IMR-90 (cell line): Measurements from ENCODE around the gene ESYT3. TPM values are rescaled to one million over a fixed set of nuclear protein-coding genes. Genes with fewer than 3 reads are reported as not detected.

Source experiments
- ATAC-seq: fragments of 200-7000 bp; cut with Tn5 transposase; 2 replicates; pipeline ENCODE4 v1.9.1; 2020; ENCODE audit warnings: low read depth, mild to moderate bottlenecking, moderate library complexity
- BruUV-seq: library from RNA; stranded (reverse); fragments of 400-500 nt; replicated peaks from 2 replicates; lab custom pipeline; 2021; lab: Mats Ljungman, UMichigan
- CTCF ChIA-PET: fragments of 300-600 bp; formaldehyde crosslinking; extraction: SDS; loops from one replicate; lab custom pipeline; 2021; ENCODE audit warnings: antibody characterized with exemption; lab: Yijun Ruan, JAX
- POLR2A ChIA-PET: fragments of 300-600 bp; sonication (Branson Sonifier 250); formaldehyde crosslinking; loops from one replicate; lab custom pipeline; 2022; ENCODE audit warnings: antibody characterized with exemption; ENCODE audit not compliant: unreplicated experiment; lab: Charles Lee
- DNase-seq: peaks from one replicate; pipeline ENCODE4 v3.0.0; 2013
- H2AFZ ChIP-seq: replicated peaks from 2 replicates; pipeline ENCODE3; 2013; ENCODE audit warnings: low read length, mild to moderate bottlenecking; ENCODE audit not compliant: poor library complexity
- H2AK5ac ChIP-seq: 2 replicates; pipeline ENCODE4 v1.6.1; 2013; ENCODE audit warnings: low read depth, low read length, inconsistent platforms
- H2AK9ac ChIP-seq: replicated peaks from 2 replicates; pipeline ENCODE3; 2013; ENCODE audit warnings: mild to moderate bottlenecking, low read depth, low read length, moderate library complexity; ENCODE audit not compliant: poor library complexity
- H2BK120ac ChIP-seq: 2 replicates; pipeline ENCODE4 v1.6.1; 2013; ENCODE audit warnings: low read depth, low read length, inconsistent platforms
- H2BK15ac ChIP-seq: 3 replicates; pipeline ENCODE4 v1.6.1; 2013; ENCODE audit warnings: low read depth, low read length, inconsistent platforms
- H2BK20ac ChIP-seq: 2 replicates; pipeline ENCODE4 v1.6.1; 2013; ENCODE audit warnings: low read depth, mild to moderate bottlenecking, inconsistent platforms, low read length, moderate library complexity
- H2BK5ac ChIP-seq: 2 replicates; pipeline ENCODE4 v1.6.1; 2013; ENCODE audit warnings: mild to moderate bottlenecking, low read depth, low read length, inconsistent platforms; ENCODE audit not compliant: poor library complexity, severe bottlenecking
- H3K14ac ChIP-seq: replicated peaks from 2 replicates; pipeline ENCODE4 v1.6.1; 2013; ENCODE audit warnings: low read depth, low read length, inconsistent platforms
- H3K18ac ChIP-seq: 2 replicates; pipeline ENCODE4 v1.6.1; 2013; ENCODE audit warnings: low read depth, low read length, control low read depth
- H3K23ac ChIP-seq: 2 replicates; pipeline ENCODE4 v1.6.1; 2013; ENCODE audit warnings: low read depth, low read length, inconsistent platforms
- H3K27ac ChIP-seq: 2 replicates; pipeline ENCODE4 v1.5.1; 2013; ENCODE audit warnings: mild to moderate bottlenecking, control low read depth, low read length; ENCODE audit not compliant: insufficient read depth
- H3K27me3 ChIP-seq: 2 replicates; pipeline ENCODE4 v1.6.1; 2013; ENCODE audit warnings: low read length; ENCODE audit not compliant: control insufficient read depth, insufficient read depth
- H3K36me3 ChIP-seq: 2 replicates; pipeline ENCODE4 v1.6.1; 2013; ENCODE audit warnings: low read length, mixed read lengths; ENCODE audit not compliant: control insufficient read depth, insufficient read depth
- H3K4ac ChIP-seq: 2 replicates; pipeline ENCODE4 v1.6.1; 2013; ENCODE audit warnings: low read depth, low read length, inconsistent platforms
- H3K4me1 ChIP-seq: 2 replicates; pipeline ENCODE4 v1.6.1; 2013; ENCODE audit warnings: low read length, mixed read lengths; ENCODE audit not compliant: control insufficient read depth, insufficient read depth
- H3K4me2 ChIP-seq: 2 replicates; pipeline ENCODE4 v1.6.1; 2013; ENCODE audit warnings: low read depth, mild to moderate bottlenecking, control low read depth, low read length, moderate library complexity
- H3K4me3 ChIP-seq: 2 replicates; pipeline ENCODE4 v1.5.1; 2013; ENCODE audit warnings: low read depth, mild to moderate bottlenecking, control low read depth, low read length, moderate library complexity; ENCODE audit not compliant: insufficient read depth
- H3K56ac ChIP-seq: 2 replicates; pipeline ENCODE4 v1.6.1; 2013; ENCODE audit warnings: low read length, inconsistent platforms; ENCODE audit not compliant: insufficient read depth; ENCODE audit errors: extremely low read depth
- H3K79me1 ChIP-seq, 2 experiments: 2 replicates each; pipeline ENCODE4 v1.6.1; 2013; ENCODE audit warnings: low read length in 2 of 2, inconsistent platforms in 1 of 2, low read depth in 1 of 2
- H3K9ac ChIP-seq: 2 replicates; pipeline ENCODE4 v1.6.1; 2013; ENCODE audit warnings: low read depth, low read length, control low read depth
- H3K9me1 ChIP-seq: 2 replicates; pipeline ENCODE4 v1.6.1; 2013; ENCODE audit warnings: low read length, inconsistent platforms; ENCODE audit not compliant: insufficient read depth
- H3K9me3 ChIP-seq: 2 replicates; pipeline ENCODE4 v1.6.1; 2013; ENCODE audit warnings: low read length; ENCODE audit not compliant: control insufficient read depth, insufficient read depth
- H4K20me1 ChIP-seq: 2 replicates; pipeline ENCODE4 v1.6.1; 2013; ENCODE audit warnings: low read length, inconsistent platforms; ENCODE audit not compliant: insufficient read depth
- H4K5ac ChIP-seq: 2 replicates; pipeline ENCODE4 v1.6.1; 2013; ENCODE audit warnings: mild to moderate bottlenecking, low read depth, low read length, control low read depth
- H4K8ac ChIP-seq, 2 experiments: 2 replicates each; pipeline ENCODE4 v1.6.1; 2013; ENCODE audit warnings: low read depth in 2 of 2, low read length in 2 of 2, control low read depth in 1 of 2, inconsistent platforms in 1 of 2
- H4K91ac ChIP-seq: 2 replicates; pipeline ENCODE4 v1.6.1; 2013; ENCODE audit warnings: low read depth, low read length, inconsistent platforms; ENCODE audit not compliant: insufficient read depth
- BHLHE40 ChIP-seq: fragments of 150-350 bp; IDR thresholded peaks from 2 replicates; pipeline ENCODE4 v1.6.1; 2016; ENCODE audit warnings: mild to moderate bottlenecking, low read depth, low read length
- CEBPB ChIP-seq: IDR thresholded peaks from 2 replicates; pipeline ENCODE4 v1.6.1; 2012; ENCODE audit warnings: low read depth, low read length, improper control_type of control experiment
- CHD1 ChIP-seq: IDR thresholded peaks from 2 replicates; pipeline ENCODE4 v1.6.1; 2012; ENCODE audit warnings: low read depth, low read length, improper control_type of control experiment
- FOS ChIP-seq: fragments of 150-350 bp; IDR thresholded peaks from 2 replicates; pipeline ENCODE4 v1.6.1; 2016; ENCODE audit warnings: low read depth, low read length
- MAFK ChIP-seq: IDR thresholded peaks from 2 replicates; pipeline ENCODE4 v1.6.1; 2012; ENCODE audit warnings: low read depth, low read length, improper control_type of control experiment
- MXI1 ChIP-seq: IDR thresholded peaks from 2 replicates; pipeline ENCODE4 v1.6.1; 2012; ENCODE audit warnings: low read depth, mild to moderate bottlenecking, low read length, moderate library complexity, borderline replicate concordance
- NFE2L2 ChIP-seq: fragments of 150-350 bp; IDR thresholded peaks from 2 replicates; pipeline ENCODE4 v1.6.1; 2016; ENCODE audit warnings: low read depth, mild to moderate bottlenecking, low read length
- POLR2A ChIP-seq: IDR thresholded peaks from 2 replicates; pipeline ENCODE4 v1.6.1; 2012; ENCODE audit warnings: mild to moderate bottlenecking, low read depth, low read length
- RAD21 ChIP-seq: IDR thresholded peaks from 2 replicates; pipeline ENCODE4 v1.6.1; 2012; ENCODE audit warnings: low read length, improper control_type of control experiment
- RCOR1 ChIP-seq: IDR thresholded peaks from 2 replicates; pipeline ENCODE4 v1.6.1; 2012; ENCODE audit warnings: mild to moderate bottlenecking, low read length, improper control_type of control experiment; ENCODE audit not compliant: insufficient replicate concordance
- RFX5 ChIP-seq: IDR thresholded peaks from 2 replicates; pipeline ENCODE4 v1.8.0; 2012; ENCODE audit warnings: low read depth, mild to moderate bottlenecking, low read length, moderate library complexity
- SMC3 ChIP-seq: fragments of 150-350 bp; IDR thresholded peaks from 2 replicates; pipeline ENCODE4 v1.6.1; 2016; ENCODE audit warnings: low read depth, mild to moderate bottlenecking, antibody characterized with exemption, low read length, moderate library complexity
- dilution Hi-C: fragments of 300-500 bp; cut with HindIII; formaldehyde crosslinking; loops from one replicate; pipeline ENCODE4 v1.14.3; 2018; ENCODE audit warnings: low sequenced_read_pairs; ENCODE audit not compliant: unreplicated experiment
- in situ Hi-C: fragments of 300-500 bp; cut with MboI; formaldehyde crosslinking; loops from 3 replicates; pipeline ENCODE4 v1.14.3; 2019; ENCODE audit warnings: low sequenced_read_pairs, inconsistent platforms, mixed read lengths
- intact Hi-C: fragments of 100-400 bp; cut with micrococcal nuclease; formaldehyde crosslinking; loops from 2 replicates; pipeline ENCODE4 v1.10.0; 2022
- polyA plus RNA-seq, 3 experiments: library from polyadenylated mRNA; depleted of rRNA; stranded (reverse); fragments of >200 nt; gene quantifications; 2 replicates each; pipeline ENCODE4 v1.2.3, GENCODE V29; 2012; ENCODE audit warnings: low replicate concordance in 1 of 3
- total RNA-seq: library from RNA; depleted of rRNA; stranded (reverse); fragments of >200 nt; gene quantifications from 2 replicates; pipeline ENCODE4 v1.2.3, GENCODE V29; 2012
- TF ChIP-seq, protein P1 (sequence below): conservative IDR thresholded peaks from 2 replicates; pipeline ENCODE4 v1.5.1; 2012; ENCODE audit warnings: mild to moderate bottlenecking, low read depth, low read length, improper control_type of control experiment
- TF ChIP-seq, protein P2 (sequence below): fragments of 150-350 bp; IDR thresholded peaks from 2 replicates; pipeline ENCODE4 v1.6.1; 2017; ENCODE audit warnings: mild to moderate bottlenecking, antibody characterized with exemption, low read length, low read depth
- TF ChIP-seq, protein P3 (sequence below): fragments of 150-350 bp; IDR thresholded peaks from 2 replicates; pipeline ENCODE4 v1.6.1; 2016; ENCODE audit warnings: low read depth, mild to moderate bottlenecking, low read length, moderate library complexity, borderline replicate concordance

ESYT3 gene
- total and polyA plus RNA-seq, 2 of the 4 experiments (the other 2 are of a cell fraction), result under 0.01 to 0.02 TPM

DNA sequence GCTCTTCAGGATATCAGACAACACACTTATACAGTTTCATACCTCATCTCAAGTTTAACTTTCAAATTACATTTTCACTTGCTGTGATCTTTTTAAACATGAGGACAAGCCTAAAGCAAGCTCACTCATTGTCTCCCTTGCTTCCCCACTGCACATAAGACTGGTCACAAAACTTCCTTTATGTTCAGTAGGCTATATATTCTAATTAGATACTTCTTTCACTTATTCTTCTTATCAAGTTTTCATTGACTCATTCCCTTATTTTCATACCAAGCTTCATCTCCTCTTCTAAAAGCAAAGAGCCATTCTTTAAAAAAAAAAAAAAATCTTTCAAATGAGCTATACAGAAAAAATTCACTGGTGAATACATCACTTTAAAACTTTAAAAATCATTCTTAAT, 62.6 kb downstream of the ESYT3 start:
- no peaks in the 10 kb centered on the region for H3K79me1 ChIP-seq
- no peak overlapping the region for H4K91ac ChIP-seq
- 0 out of 2 replicates have a peak, but pooled peaks cover 1% of the 10 kb centered on the region for H3K36me3 ChIP-seq
- no peak overlapping the region for H2BK5ac ChIP-seq
- no peak overlapping the region for H3K23ac ChIP-seq
- no peak overlapping the region for H3K4me2 ChIP-seq
- ChIA-PET POLR2A (no interaction called here), CTCF (no interaction called here)
- no peak overlapping the region for H4K8ac ChIP-seq
- no peak overlapping the region for H3K4me3 ChIP-seq
- in situ Hi-C loops (loop anchor here (10.0 kb wide), 1 partner anchor 428 kb away; no protein-coding TSS in a partner anchor), intact Hi-C loops (no loop called here), dilution Hi-C loops (no loop called here)
- no peaks in the 10 kb centered on the region; the same call in 1 of the 2 replicates for H4K20me1 ChIP-seq
- H3K56ac ChIP-seq, result no peak overlapping the region
- no peak overlapping the region for H3K4ac ChIP-seq
- no peak overlapping the region for H3K14ac ChIP-seq
- no peak overlapping the region for H2BK120ac ChIP-seq
- TF ChIP-seq BHLHE40 (no peak), CEBPB (no peak), FOS (no peak), POLR2A (no peak), MAFK (no peak), RAD21 (no peak), NFE2L2 (no peak), RFX5 (no peak), RCOR1 (no peak), SMC3 (no peak), CHD1 (no peak), MXI1 (no peak)
- TF ChIP-seq, protein P1, sequence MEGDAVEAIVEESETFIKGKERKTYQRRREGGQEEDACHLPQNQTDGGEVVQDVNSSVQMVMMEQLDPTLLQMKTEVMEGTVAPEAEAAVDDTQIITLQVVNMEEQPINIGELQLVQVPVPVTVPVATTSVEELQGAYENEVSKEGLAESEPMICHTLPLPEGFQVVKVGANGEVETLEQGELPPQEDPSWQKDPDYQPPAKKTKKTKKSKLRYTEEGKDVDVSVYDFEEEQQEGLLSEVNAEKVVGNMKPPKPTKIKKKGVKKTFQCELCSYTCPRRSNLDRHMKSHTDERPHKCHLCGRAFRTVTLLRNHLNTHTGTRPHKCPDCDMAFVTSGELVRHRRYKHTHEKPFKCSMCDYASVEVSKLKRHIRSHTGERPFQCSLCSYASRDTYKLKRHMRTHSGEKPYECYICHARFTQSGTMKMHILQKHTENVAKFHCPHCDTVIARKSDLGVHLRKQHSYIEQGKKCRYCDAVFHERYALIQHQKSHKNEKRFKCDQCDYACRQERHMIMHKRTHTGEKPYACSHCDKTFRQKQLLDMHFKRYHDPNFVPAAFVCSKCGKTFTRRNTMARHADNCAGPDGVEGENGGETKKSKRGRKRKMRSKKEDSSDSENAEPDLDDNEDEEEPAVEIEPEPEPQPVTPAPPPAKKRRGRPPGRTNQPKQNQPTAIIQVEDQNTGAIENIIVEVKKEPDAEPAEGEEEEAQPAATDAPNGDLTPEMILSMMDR, result no peak
- TF ChIP-seq, protein P2, sequence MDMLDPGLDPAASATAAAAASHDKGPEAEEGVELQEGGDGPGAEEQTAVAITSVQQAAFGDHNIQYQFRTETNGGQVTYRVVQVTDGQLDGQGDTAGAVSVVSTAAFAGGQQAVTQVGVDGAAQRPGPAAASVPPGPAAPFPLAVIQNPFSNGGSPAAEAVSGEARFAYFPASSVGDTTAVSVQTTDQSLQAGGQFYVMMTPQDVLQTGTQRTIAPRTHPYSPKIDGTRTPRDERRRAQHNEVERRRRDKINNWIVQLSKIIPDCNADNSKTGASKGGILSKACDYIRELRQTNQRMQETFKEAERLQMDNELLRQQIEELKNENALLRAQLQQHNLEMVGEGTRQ, result no peak
- TF ChIP-seq, protein P3, sequence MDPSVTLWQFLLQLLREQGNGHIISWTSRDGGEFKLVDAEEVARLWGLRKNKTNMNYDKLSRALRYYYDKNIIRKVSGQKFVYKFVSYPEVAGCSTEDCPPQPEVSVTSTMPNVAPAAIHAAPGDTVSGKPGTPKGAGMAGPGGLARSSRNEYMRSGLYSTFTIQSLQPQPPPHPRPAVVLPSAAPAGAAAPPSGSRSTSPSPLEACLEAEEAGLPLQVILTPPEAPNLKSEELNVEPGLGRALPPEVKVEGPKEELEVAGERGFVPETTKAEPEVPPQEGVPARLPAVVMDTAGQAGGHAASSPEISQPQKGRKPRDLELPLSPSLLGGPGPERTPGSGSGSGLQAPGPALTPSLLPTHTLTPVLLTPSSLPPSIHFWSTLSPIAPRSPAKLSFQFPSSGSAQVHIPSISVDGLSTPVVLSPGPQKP, result no peak
- H3K9me3 ChIP-seq, result no peaks in the 10 kb centered on the region
- no peak overlapping the region for H2AK9ac ChIP-seq
- H3K9ac ChIP-seq, result no peak overlapping the region
- no peak overlapping the region for H2AFZ ChIP-seq
- H3K4me1 ChIP-seq, result no peaks in the 10 kb centered on the region
- H3K27ac ChIP-seq, result no peak overlapping the region
- H2BK15ac ChIP-seq, result no peak overlapping the region
- H2AK5ac ChIP-seq, result no peak overlapping the region
- H2BK20ac ChIP-seq, result no peak overlapping the region
- ATAC-seq (no peak), DNase-seq (no peak)
- no peak overlapping the region for H4K5ac ChIP-seq
- H3K18ac ChIP-seq, result no peak overlapping the region
- BruUV-seq, result no TSS peak
- H3K9me1 ChIP-seq, result peaks cover 5% of the 10 kb centered on the region; the same call in 1 of the 2 replicates
- H3K27me3 ChIP-seq, result no peaks in the 10 kb centered on the region
